Choroid plexus epithelial cell (primary cell): ENCODE measurements around the gene SH3RF2.

ENCODE experiments used
- DNase-seq: peaks from one replicate; pipeline ENCODE4 v3.0.0-alpha.2; 2010; ENCODE audit warnings: low read depth
- H3K4me3 ChIP-seq: 2 replicates; pipeline ENCODE4 v1.5.1; 2011; ENCODE audit warnings: low read depth, mild to moderate bottlenecking, control low read depth, low read length, moderate library complexity
- CTCF ChIP-seq: conservative IDR thresholded peaks from 2 replicates; pipeline ENCODE4 v1.5.1; 2011; ENCODE audit warnings: low read depth, mild to moderate bottlenecking, control low read depth, inconsistent platforms, low read length, moderate library complexity

SH3RF2 gene

GRCh38 chr5:146040527-146040926 is 104.1 kb downstream of the SH3RF2 start:
- no peak overlapping the region for H3K4me3 ChIP-seq
- no peak for TF ChIP-seq CTCF
- peak; percentile 14 for DNase-seq

- DNase-seq, result peak; percentile 30
- TF ChIP-seq CTCF, result peak; percentile 54
Observed at GRCh38 chr5:146041180-146041789, 104.9 kb downstream of the SH3RF2 start.

GRCh38 chr5:146042628-146043279 is 106.4 kb downstream of the SH3RF2 start:
- DNase-seq, result peak; percentile 63
- no peak overlapping the region for H3K4me3 ChIP-seq
- TF ChIP-seq CTCF, result no peak

More at GRCh38 chr5:146041180-146041789, 104.9 kb downstream of the SH3RF2 start:
- H3K4me3 ChIP-seq, result no peak overlapping the region

- no peak for DNase-seq
- TF ChIP-seq CTCF, result no peak
- H3K4me3 ChIP-seq, result no peak overlapping the region
Observed at GRCh38 chr5:146043722-146044121, 107.3 kb downstream of the SH3RF2 start.

- no peak for TF ChIP-seq CTCF
- DNase-seq, result no peak
- no peak overlapping the region for H3K4me3 ChIP-seq
Observed at GRCh38 chr5:146047396-146047795, 111.0 kb downstream of the SH3RF2 start.

- peak; percentile 91 for DNase-seq
- H3K4me3 ChIP-seq, result no peak overlapping the region
- peak; percentile 89 for TF ChIP-seq CTCF
Observed at GRCh38 chr5:146048994-146049703, 112.8 kb downstream of the SH3RF2 start.

GRCh38 chr5:146049704-146050026 is 113.3 kb downstream of the SH3RF2 start:
- no peak for TF ChIP-seq CTCF
- DNase-seq, result no peak
- no peak overlapping the region for H3K4me3 ChIP-seq
